ENCODE measurements around the gene NT5C1B.
A peak's percentile ranks its signal among the peaks of the same experiment; 100 is the strongest.

DNA sequence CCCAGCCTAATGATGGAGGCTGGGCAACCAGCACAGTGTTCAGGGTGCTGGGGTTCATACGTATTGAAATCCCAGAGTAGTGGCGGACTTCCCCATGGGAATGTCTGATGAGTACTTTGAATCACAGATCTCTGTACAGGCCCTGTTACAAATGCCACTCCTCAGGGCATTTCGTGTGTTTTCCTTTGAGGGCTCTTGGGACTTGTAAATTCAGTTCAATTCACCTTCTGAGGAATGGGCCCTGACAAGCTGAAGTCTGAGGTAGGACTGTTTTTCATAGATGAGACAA, 28.6 kb downstream of the NT5C1B start:
- TF ChIP-seq, protein P1, sequence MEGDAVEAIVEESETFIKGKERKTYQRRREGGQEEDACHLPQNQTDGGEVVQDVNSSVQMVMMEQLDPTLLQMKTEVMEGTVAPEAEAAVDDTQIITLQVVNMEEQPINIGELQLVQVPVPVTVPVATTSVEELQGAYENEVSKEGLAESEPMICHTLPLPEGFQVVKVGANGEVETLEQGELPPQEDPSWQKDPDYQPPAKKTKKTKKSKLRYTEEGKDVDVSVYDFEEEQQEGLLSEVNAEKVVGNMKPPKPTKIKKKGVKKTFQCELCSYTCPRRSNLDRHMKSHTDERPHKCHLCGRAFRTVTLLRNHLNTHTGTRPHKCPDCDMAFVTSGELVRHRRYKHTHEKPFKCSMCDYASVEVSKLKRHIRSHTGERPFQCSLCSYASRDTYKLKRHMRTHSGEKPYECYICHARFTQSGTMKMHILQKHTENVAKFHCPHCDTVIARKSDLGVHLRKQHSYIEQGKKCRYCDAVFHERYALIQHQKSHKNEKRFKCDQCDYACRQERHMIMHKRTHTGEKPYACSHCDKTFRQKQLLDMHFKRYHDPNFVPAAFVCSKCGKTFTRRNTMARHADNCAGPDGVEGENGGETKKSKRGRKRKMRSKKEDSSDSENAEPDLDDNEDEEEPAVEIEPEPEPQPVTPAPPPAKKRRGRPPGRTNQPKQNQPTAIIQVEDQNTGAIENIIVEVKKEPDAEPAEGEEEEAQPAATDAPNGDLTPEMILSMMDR (IDR thresholded peaks at IDR 0.05; ENCODE audit: low read depth, low read length), result no peak
- peak; percentile 29 for TF ChIP-seq POLR2A (IDR thresholded peaks at IDR 0.05; ENCODE audit: extremely low read depth, insufficient read length)
- TF ChIP-seq, protein P2, sequence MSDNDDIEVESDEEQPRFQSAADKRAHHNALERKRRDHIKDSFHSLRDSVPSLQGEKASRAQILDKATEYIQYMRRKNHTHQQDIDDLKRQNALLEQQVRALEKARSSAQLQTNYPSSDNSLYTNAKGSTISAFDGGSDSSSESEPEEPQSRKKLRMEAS (IDR thresholded peaks at IDR 0.05; ENCODE audit: low read depth, low read length), result no peak

Data from NB4 (cell line).